GM12878 (cell line): ENCODE results near the gene ATP13A1. TPM values are rescaled to one million over a fixed set of nuclear protein-coding genes. Genes with fewer than 3 reads are reported as not detected.

Experiments used
- ATAC-seq: fragments of 200-7000 bp; cut with Tn5 transposase; 3 replicates; pipeline ENCODE4 v1.9.1; 2020; ENCODE audit warnings: mild to moderate bottlenecking, moderate library complexity
- BruUV-seq: library from RNA; stranded (reverse); fragments of 400-500 nt; replicated peaks from 2 replicates; lab custom pipeline; 2021; lab: Mats Ljungman, UMichigan
- CTCF ChIA-PET: fragments of 300-600 bp; sonication (Branson Sonifier 250); formaldehyde crosslinking; extraction: SDS; loops from one replicate; lab custom pipeline; 2021; ENCODE audit warnings: inconsistent platforms; lab: Yijun Ruan, JAX
- POLR2A ChIA-PET: fragments of 350-600 bp; formaldehyde crosslinking; extraction: SDS; loops from one replicate; lab custom pipeline; 2021; ENCODE audit warnings: inconsistent platforms; lab: Charles Lee
- RAD21 ChIA-PET: fragments of 300-600 bp; sonication (Branson Sonifier 250); formaldehyde crosslinking; loops from one replicate; lab custom pipeline; 2023; ENCODE audit warnings: antibody characterized with exemption; ENCODE audit not compliant: unreplicated experiment; lab: Charles Lee
- SMC1A ChIA-PET: fragments of 300-600 bp; sonication (Branson Sonifier 250); formaldehyde crosslinking; loops from one replicate; lab custom pipeline; 2023; ENCODE audit not compliant: unreplicated experiment, uncharacterized antibody; lab: Charles Lee
- DNase-seq: peaks from one replicate; pipeline ENCODE4 v3.0.0-alpha.2; 2011; ENCODE audit warnings: low read depth, low spot score
- FAIRE-seq: peaks from 3 replicates; lab custom pipeline; 2011; peaks lifted over from hg19 to GRCh38; lab: Jason Lieb, UNC
- H2AFZ ChIP-seq: 2 replicates; pipeline ENCODE4 v1.6.0; 2011; ENCODE audit warnings: low read depth, low read length, control low read depth; ENCODE audit not compliant: control insufficient read depth
- H3K27ac ChIP-seq: 2 replicates; pipeline ENCODE4 v1.5.1; 2011; ENCODE audit warnings: control low read depth; ENCODE audit not compliant: control insufficient read depth, insufficient read depth
- H3K27me3 ChIP-seq, 2 experiments: replicated peaks in 1 of 2; 2 replicates each; pipeline versions ENCODE4 v1.6.0 to v1.6.1; 2011; ENCODE audit warnings: low read length in 1 of 2; ENCODE audit not compliant: control insufficient read depth in 2 of 2, insufficient read depth in 2 of 2
- H3K36me3 ChIP-seq, 2 experiments: 2 replicates each; pipeline ENCODE4 v1.5.1; 2011; ENCODE audit warnings: low read length in 1 of 2; ENCODE audit not compliant: control insufficient read depth in 2 of 2, insufficient read depth in 2 of 2
- H3K4me1 ChIP-seq: 2 replicates; pipeline ENCODE4 v1.6.1; 2011; ENCODE audit warnings: mild to moderate bottlenecking, low read length, moderate library complexity, mixed read lengths; ENCODE audit not compliant: control insufficient read depth, insufficient read depth
- H3K4me2 ChIP-seq: 2 replicates; pipeline ENCODE4 v1.6.0; 2011; ENCODE audit warnings: control low read depth; ENCODE audit not compliant: control insufficient read depth, insufficient read depth
- H3K4me3 ChIP-seq: fragments of 200-600 bp; sonication (generic); 2 replicates; pipeline ENCODE4 v1.5.1; 2016
- H3K79me2 ChIP-seq: 2 replicates; pipeline ENCODE4 v1.6.0; 2011; ENCODE audit warnings: low read length; ENCODE audit not compliant: control insufficient read depth, insufficient read depth
- H3K9ac ChIP-seq: 2 replicates; pipeline ENCODE4 v1.8.0; 2011; ENCODE audit warnings: low read length, control low read depth, mixed read lengths; ENCODE audit not compliant: control insufficient read depth, insufficient read depth
- H3K9me3 ChIP-seq: replicated peaks from 3 replicates; pipeline ENCODE4 v1.5.1; 2011; ENCODE audit warnings: mild to moderate bottlenecking, low read length; ENCODE audit not compliant: control insufficient read depth, insufficient read depth
- H4K20me1 ChIP-seq: 2 replicates; pipeline ENCODE4 v1.6.0; 2011; ENCODE audit not compliant: control insufficient read depth, insufficient read depth
- ASH2L ChIP-seq: fragments of 300-600, 200-600 bp; sonication (generic); IDR thresholded peaks from 2 replicates; pipeline ENCODE4 v1.6.1; 2017; ENCODE audit warnings: low read depth, mild to moderate bottlenecking, borderline replicate concordance
- ATF7 ChIP-seq: fragments of 450-650 bp; IDR thresholded peaks from 2 replicates; pipeline ENCODE4 v1.6.1; 2016; ENCODE audit warnings: low read depth, mild to moderate bottlenecking
- EED ChIP-seq: sonication (generic); IDR thresholded peaks from 2 replicates; pipeline ENCODE4 v1.6.1; 2016; ENCODE audit warnings: antibody characterized with exemption, low read depth
- ETV6 ChIP-seq, 2 experiments: fragments of 450-650 bp in 1 of 2; IDR thresholded peaks in 1 of 2; conservative IDR thresholded peaks in 1 of 2; 2 replicates each; pipeline ENCODE4 v1.6.1; 2014; ENCODE audit warnings: antibody characterized with exemption in 1 of 2, borderline replicate concordance in 1 of 2, low read depth in 1 of 2, mild to moderate bottlenecking in 1 of 2, moderate library complexity in 1 of 2
- EZH2 ChIP-seq: IDR thresholded peaks from 2 replicates; pipeline ENCODE4 v1.6.1; 2012; ENCODE audit warnings: low read depth, mild to moderate bottlenecking, control low read depth, inconsistent platforms, low read length, borderline replicate concordance; ENCODE audit not compliant: control insufficient read depth
- KDM1A ChIP-seq: fragments of 200-600 bp; sonication (generic); IDR thresholded peaks from 2 replicates; pipeline ENCODE4 v1.6.1; 2016; ENCODE audit warnings: borderline replicate concordance
- LARP7 ChIP-seq: fragments of 450-650 bp; IDR thresholded peaks from 2 replicates; pipeline ENCODE4 v1.6.1; 2017; ENCODE audit warnings: mild to moderate bottlenecking
- NFIC ChIP-seq: IDR thresholded peaks from 2 replicates; pipeline ENCODE4 v1.6.1; 2012; ENCODE audit warnings: low read depth, mild to moderate bottlenecking, inconsistent platforms, low read length, moderate library complexity
- NFYB ChIP-seq: IDR thresholded peaks from 2 replicates; pipeline ENCODE4 v1.6.1; 2011; ENCODE audit warnings: low read depth, mild to moderate bottlenecking, low read length, improper control_type of control experiment, moderate library complexity; ENCODE audit not compliant: insufficient read depth
- RCOR1 ChIP-seq: conservative IDR thresholded peaks from 2 replicates; pipeline ENCODE4 v1.6.1; 2012; ENCODE audit warnings: low read depth, low read length, improper control_type of control experiment
- RELA ChIP-seq: fragments of 450-650 bp; IDR thresholded peaks from 2 replicates; pipeline ENCODE4 v1.8.0; 2014; ENCODE audit warnings: borderline replicate concordance; ENCODE audit not compliant: partially characterized antibody
- SMC3 ChIP-seq: IDR thresholded peaks from 2 replicates; pipeline ENCODE4 v1.6.1; 2011; ENCODE audit warnings: low read length, improper control_type of control experiment, borderline replicate concordance
- SUZ12 ChIP-seq: fragments of 200-600 bp; sonication (generic); IDR thresholded peaks from one replicate; pipeline ENCODE4 v1.6.1; 2018; ENCODE audit warnings: antibody characterized with exemption, mild to moderate bottlenecking; ENCODE audit not compliant: unreplicated experiment
- ZSCAN29 ChIP-seq: fragments of 450-650 bp; IDR thresholded peaks from 2 replicates; pipeline ENCODE4 v1.6.1; 2017; ENCODE audit warnings: mild to moderate bottlenecking, moderate library complexity
- WGBS: methylation state at CpG from one replicate; pipeline ENCODE4 v1.1.6; 2016; ENCODE audit warnings: low lambda C conversion rate; ENCODE audit not compliant: insufficient replicate concordance, insufficient coverage; ENCODE audit errors: missing lambda C conversion rate; 5-methylcytosine and 5-hydroxymethylcytosine counted together
- in situ Hi-C: fragments of 300-500 bp; cut with MboI; formaldehyde crosslinking; loops from 9 replicates; pipeline ENCODE4 v1.14.3; 2018; ENCODE audit warnings: mixed read lengths
- intact Hi-C: fragments of 100-400 bp; cut with micrococcal nuclease; formaldehyde crosslinking; loops from one replicate; pipeline ENCODE4 v1.14.2; 2022; ENCODE audit not compliant: unreplicated experiment
- polyA plus RNA-seq, 11 experiments: library from polyadenylated mRNA; depleted of rRNA in 4 of 11; unstranded in 6 of 11; stranded (reverse) in 5 of 11; fragments of >200 nt; fragmentation: Nextera tagmentation in 4 of 11; fragmentation: Illumina TruSeq in 1 of 11; extraction: Ambion mirVana in 4 of 11; extraction: Trizol in 1 of 11; gene quantifications; 1 replicate in 1 of 11; 2 replicates in 10 of 11; pipeline versions ENCODE4 v1.2.1 to v1.2.3, GENCODE V29; 2011 to 2016; ENCODE audit warnings: inconsistent platforms in 2 of 11, missing spikeins in 2 of 11, low read depth in 1 of 11
- total RNA-seq, 4 experiments: library from RNA; depleted of rRNA in 3 of 4; stranded (reverse); fragments of >200 nt in 3 of 4; fragmentation: Illumina TruSeq in 1 of 4; extraction: Trizol in 1 of 4; gene quantifications; 2 replicates each; pipeline versions ENCODE4 v1.2.1 to v1.2.3, GENCODE V29; 2013 to 2021
- TF ChIP-seq, protein P1 (sequence below): IDR thresholded peaks from 2 replicates; pipeline ENCODE4 v1.6.1; 2011; ENCODE audit warnings: borderline replicate concordance, low read depth, mild to moderate bottlenecking, moderate library complexity, mixed read lengths, low read length; ENCODE audit not compliant: insufficient read depth; ENCODE audit errors: extremely low read length
- TF ChIP-seq, protein P2 (sequence below): fragments of 450-650 bp; IDR thresholded peaks from 2 replicates; pipeline ENCODE4 v1.6.1; 2017; ENCODE audit warnings: low read depth, mild to moderate bottlenecking, moderate library complexity

ATP13A1 gene
- total and polyA plus RNA-seq, 10 of the 15 experiments (the other 5 are each of a cell fraction or from before 2014, with no cell fraction given) = 0.37 to 91.0 (median 29.8) TPM

DNA sequence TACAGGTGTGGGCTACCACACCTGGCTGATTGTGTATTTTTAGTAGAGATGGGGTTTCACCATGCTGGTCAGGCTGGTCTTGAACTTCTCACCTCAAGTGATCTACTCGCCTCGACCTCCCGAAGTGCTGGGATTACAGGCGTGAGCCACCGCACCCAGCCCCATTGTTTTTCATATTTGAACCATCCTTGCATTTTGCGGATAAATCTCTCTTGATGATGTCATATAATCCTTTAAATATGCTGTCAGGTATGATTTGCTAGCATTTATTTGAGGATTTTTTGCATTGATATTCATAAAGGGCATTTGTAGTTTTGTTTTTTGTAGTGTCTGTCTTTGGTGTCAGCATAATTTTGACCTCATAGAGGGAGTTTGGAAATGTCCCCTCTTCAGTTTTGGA, 10.8 kb upstream of the ATP13A1 start:
- ChIA-PET SMC1A (no interaction called here), RAD21 (no interaction called here), POLR2A (no interaction called here), CTCF (interaction anchor here (1.0 kb wide), 1 partner anchor 102 kb away, joined by 3 read pairs; no protein-coding TSS in a partner anchor)
- FAIRE-seq (no peak), DNase-seq (no peak), ATAC-seq (no peak)
- TF ChIP-seq ATF7 (peak; percentile 35), RELA (no peak), EZH2 (no peak)
- in situ Hi-C loops (no loop called here), intact Hi-C loops (no loop called here)
- H4K20me1 ChIP-seq = no peaks in the 10 kb centered on the region
- peaks cover 10 to 46% of the 10 kb centered on the region in 2 experiments for H3K36me3 ChIP-seq
- WGBS = 96% methylated on average over 6 of the region's 6 CpGs
- H3K79me2 ChIP-seq = peaks cover 25% of the 10 kb centered on the region
- no peaks in the 10 kb centered on the region for H3K4me1 ChIP-seq
- H3K4me3 ChIP-seq = no peak overlapping the region
- H2AFZ ChIP-seq = no peak overlapping the region
- H3K9ac ChIP-seq = no peak overlapping the region
- H3K4me2 ChIP-seq = no peak overlapping the region
- H3K27me3 ChIP-seq = no peaks in the 10 kb centered on the region
- no TSS peak for BruUV-seq
- no peak overlapping the region for H3K27ac ChIP-seq
- H3K9me3 ChIP-seq = peaks cover 51% of the 10 kb centered on the region

DNA sequence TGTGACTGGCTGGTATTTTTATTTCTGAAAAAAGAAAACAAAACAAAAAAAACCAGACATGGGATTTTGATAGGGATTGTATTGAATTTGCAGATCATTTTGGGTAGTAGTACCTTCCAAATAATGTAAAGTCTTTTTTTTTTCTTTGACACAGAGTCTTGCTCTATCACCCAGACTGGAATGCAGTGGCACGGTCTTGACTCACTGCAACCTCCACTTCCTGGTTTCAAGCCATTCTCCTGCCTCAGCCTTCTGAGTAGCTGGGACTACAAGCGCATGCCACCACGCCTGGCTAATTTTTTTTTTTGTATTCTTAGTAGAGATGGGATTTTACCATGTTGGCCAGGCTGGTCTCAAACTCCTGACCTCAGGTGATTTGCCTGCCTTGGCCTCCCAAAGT, 9.3 kb upstream of the ATP13A1 start:
- Histone ChIP-seq H3K27ac (no peak overlapping the region), H3K4me1 (peaks cover 2% of the 10 kb centered on the region), H3K27me3 (no peaks in the 10 kb centered on the region), H2AFZ (no peak overlapping the region), H3K79me2 (peaks cover 30% of the 10 kb centered on the region), H3K4me3 (no peak overlapping the region), H3K4me2 (no peak overlapping the region), H4K20me1 (no peaks in the 10 kb centered on the region), H3K36me3 (peaks cover 5 to 32% of the 10 kb centered on the region in 2 experiments), H3K9me3 (peaks cover 36% of the 10 kb centered on the region; the same call in 2 of the 3 replicates), H3K9ac (no peak overlapping the region)
- POLR2A ChIA-PET = no interaction called here
- FAIRE-seq (no peak), DNase-seq (no peak), ATAC-seq (no peak)
- 91% methylated on average over 3 of the region's 3 CpGs for WGBS
- RAD21 ChIA-PET = no interaction called here
- in situ Hi-C loops (no loop called here), intact Hi-C loops (no loop called here)
- CTCF ChIA-PET = interaction anchor here (1.0 kb wide), 1 partner anchor 103 kb away, joined by 3 read pairs; no protein-coding TSS in a partner anchor
- BruUV-seq = no TSS peak
- SMC1A ChIA-PET = no interaction called here
- TF ChIP-seq KDM1A (no peak), ETV6 (conservative IDR thresholded peaks at IDR 0.05 in 1 of 2, IDR thresholded peaks at IDR 0.05 in 1 of 2; ENCODE audit: borderline replicate concordance in 1 of 2, low read depth in 1 of 2) (no peak), NFYB (no peak), LARP7 (no peak), ZSCAN29 (no peak), SMC3 (no peak), NFIC (no peak), ASH2L (no peak), RCOR1 (no peak), EED (no peak), SUZ12 (no peak)
- TF ChIP-seq, protein P1, sequence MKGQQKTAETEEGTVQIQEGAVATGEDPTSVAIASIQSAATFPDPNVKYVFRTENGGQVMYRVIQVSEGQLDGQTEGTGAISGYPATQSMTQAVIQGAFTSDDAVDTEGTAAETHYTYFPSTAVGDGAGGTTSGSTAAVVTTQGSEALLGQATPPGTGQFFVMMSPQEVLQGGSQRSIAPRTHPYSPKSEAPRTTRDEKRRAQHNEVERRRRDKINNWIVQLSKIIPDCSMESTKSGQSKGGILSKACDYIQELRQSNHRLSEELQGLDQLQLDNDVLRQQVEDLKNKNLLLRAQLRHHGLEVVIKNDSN = no peak
- TF ChIP-seq, protein P2, sequence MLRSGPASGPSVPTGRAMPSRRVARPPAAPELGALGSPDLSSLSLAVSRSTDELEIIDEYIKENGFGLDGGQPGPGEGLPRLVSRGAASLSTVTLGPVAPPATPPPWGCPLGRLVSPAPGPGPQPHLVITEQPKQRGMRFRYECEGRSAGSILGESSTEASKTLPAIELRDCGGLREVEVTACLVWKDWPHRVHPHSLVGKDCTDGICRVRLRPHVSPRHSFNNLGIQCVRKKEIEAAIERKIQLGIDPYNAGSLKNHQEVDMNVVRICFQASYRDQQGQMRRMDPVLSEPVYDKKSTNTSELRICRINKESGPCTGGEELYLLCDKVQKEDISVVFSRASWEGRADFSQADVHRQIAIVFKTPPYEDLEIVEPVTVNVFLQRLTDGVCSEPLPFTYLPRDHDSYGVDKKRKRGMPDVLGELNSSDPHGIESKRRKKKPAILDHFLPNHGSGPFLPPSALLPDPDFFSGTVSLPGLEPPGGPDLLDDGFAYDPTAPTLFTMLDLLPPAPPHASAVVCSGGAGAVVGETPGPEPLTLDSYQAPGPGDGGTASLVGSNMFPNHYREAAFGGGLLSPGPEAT = no peak
